ENCODE data around the gene ZBTB16.

The ZBTB16 gene

DNA sequence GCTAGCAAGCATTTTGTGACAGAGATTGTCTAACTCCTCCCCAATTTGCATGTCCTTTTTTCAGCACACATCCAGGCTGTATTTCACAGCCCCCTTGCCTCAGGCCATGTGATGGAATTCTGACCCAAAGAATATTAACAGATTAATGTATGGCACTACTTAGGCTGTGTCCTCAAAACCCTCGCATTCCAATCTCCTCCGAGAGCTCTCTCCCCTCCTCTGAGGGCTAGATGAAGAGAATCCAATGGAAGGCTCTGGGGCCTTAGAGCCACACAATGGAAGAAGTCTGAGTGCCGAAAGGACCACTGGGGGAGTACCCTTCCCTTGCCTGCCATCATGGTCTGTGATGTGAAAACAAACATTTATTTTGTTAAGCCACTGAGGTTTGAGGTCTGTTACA lies 223.0 kb downstream of the ZBTB16 start:
- no peak for DNase-seq (ENCODE audit: low spot score)

DNA sequence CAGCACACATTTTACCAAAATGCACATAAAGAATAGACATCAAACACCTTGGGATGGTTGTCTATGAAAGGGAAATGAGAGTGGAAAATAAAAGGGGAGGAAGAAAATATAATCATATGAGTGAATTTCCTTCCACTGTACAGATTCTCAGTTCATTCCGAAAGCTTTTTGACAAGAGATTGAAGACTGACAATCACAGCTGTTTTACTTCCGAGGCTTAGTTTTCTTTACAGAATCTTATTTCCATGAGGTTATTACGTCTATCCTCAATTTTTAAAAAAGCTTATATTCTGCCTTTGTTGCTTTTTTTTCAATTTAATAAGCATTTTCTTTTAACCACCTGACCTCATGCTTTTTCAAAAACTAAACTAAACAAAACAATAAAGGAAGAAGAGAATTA lies 223.9 kb downstream of the ZBTB16 start:
- no peak for DNase-seq (ENCODE audit: low spot score)

DNA sequence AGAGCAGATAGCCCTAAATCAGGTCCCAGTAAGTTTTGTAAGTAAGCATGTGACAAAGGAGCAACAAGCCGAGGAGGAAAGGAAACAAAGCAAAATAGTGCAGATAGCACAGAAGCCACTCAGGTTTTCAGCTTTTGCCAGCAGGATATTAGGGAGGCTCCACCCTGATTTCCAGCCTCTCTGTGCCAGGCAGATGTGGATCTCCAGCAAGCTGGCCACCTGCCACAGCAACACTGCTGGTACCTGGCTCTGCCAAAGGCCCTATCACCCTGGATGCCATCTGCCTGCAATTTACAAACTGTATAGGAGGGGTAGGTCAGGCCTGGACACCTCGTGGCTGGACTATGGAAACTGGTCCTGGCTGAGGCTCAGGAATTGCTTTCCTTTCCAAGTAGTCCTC lies 224.5 kb downstream of the ZBTB16 start:
- no peak for DNase-seq (ENCODE audit: low spot score)

DNA sequence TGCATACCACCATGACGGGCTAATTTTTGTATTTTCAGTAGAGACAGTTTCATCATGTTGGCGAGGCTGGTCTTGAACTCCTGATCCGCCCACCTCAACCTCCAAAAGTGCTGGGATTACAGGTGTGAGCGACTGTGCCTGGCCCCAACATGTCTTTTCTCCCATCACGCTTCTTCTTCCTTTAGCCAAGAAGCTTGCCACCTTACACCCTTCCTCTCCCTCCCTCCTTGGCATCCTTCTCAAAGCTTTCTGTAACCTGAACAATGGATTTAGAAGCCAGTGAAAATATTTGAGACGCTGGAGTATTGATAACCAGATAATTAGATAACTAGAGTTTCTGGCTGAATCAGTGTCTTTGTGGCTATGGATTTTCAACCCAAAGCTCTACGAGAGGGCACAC lies 225.4 kb downstream of the ZBTB16 start:
- no peak for DNase-seq (ENCODE audit: low spot score)

DNA sequence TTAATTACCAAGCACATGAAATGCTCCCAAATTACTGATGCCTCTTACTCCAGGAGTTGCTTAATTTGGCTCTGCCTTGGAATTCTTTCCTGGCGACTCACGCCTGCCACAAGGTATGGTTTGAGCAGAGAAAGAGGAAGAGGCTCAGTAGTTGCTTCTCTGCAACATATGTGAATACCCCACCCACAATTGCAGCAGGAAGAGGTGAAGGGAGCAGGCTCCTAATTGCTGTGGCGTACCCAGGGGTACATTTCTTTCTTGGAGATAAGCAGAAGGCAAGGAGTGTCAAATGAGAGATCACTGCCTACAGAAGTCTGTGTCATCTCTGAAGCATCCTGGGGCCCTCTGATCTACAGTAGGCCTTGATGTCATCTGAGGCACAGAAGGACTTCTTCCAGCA lies 226.1 kb downstream of the ZBTB16 start:
- DNase-seq (ENCODE audit: low spot score) = no peak

DNA sequence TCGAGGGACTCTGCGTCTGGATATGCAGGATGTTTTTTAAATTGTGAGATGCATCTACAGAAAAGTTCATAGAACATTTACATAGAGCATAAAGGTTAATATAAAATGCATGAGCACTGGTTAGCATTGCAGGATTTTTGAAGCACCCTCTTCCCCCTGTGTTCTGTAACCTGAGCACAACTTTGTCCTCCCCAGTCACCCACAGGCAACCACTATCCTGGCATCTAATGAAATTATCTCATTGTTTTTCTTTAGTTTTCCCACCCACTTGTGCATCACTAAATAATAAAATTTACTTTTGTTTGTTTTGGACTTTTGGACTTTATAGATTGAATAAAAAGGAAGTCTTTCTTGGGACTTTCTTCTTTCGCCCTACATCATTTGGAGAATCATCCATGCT lies 226.7 kb downstream of the ZBTB16 start:
- no peak for DNase-seq (ENCODE audit: low spot score)

DNA sequence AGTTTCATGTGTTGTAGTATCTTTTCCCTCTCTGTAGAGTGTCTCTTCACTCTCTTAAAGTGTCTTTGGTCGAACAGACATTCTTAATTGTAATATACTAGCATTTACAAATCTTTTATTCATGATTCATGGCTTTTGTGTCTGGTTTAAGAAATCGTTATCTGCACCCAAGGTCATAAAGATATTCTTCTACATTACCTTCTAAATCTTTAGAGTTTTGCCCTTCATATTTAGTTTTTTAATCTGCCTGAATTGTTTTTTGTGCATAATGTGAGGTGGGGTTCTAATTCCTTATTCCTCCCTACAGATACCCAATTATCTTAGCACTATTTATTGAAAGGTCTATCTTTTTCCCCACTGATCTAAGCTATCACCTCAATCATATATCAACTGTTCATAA lies 227.6 kb downstream of the ZBTB16 start:
- no peak for DNase-seq (ENCODE audit: low spot score)

DNA sequence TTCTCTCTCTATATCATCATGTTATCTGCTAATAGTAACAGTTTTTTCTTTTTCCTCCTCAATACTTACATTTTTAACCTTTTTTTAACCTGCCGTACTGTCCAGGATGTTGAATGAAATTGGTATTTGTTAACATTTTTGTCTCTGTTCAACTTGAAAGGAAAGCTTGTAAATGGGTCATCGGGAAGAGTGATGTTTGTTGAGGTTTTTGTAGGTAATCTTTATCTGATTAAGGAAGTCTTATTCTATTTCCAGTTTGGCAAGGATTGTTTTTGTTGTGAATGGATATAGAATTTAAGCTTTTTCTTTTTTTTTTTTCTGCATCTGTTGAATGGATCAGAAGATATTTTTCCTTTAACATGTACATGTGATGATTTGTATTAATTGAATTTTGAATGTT lies 228.6 kb downstream of the ZBTB16 start:
- DNase-seq (ENCODE audit: low spot score) = no peak

DNA sequence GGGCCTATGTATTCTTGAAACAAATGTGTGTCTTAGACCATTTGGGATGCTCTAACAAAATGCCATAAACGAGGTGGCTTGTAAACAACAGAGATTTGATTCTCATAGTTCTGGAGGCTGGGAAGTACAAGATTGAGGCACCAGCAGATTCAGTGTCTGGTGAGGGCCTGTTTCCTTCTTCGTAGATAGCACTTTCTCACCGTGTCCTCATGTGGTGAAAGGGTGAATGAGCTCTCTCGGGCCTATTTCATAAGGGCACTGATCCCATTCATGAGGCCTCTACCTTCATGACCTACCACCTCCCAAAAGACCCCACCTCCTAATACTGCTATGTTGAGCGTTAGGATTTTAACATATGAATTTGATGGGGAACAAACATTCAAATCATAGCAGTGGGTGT lies 230.3 kb downstream of the ZBTB16 start:
- DNase-seq (ENCODE audit: low spot score) = no peak

DNA sequence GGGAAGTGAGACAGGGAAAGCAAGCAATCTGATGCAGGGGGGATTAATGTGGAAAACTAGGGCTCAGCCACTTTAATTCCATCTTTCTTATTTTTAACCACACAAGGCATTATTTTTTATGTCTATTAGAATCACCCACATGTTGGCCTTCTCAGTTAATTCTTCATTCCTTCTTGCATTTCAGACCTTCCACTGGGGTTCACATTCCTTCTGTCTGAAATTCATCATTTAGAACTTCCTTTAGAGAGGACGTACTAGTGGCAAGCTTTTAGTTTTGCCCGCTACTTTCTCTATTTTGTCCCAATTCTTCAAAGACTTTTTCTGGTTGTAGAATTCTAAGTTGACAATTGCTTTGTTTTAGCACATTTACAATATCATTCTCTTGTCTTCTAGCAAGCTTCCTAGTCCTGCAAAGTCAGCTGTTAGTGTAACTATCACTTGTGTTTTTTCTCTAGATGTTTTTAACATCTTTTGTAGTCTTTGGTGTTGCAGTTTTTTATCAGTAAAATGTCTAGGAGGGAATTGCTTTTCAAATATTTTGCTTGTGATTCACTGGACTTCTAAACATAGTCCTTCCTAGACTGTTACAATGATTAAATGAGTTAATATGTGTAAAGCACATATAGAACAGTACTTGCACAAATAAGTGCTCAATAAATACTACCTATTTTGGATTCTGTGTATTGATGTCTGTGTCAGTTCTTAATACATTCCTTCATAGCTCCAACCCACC lies 231.2 kb downstream of the ZBTB16 start:
- no peak for DNase-seq (ENCODE audit: low spot score)

DNA sequence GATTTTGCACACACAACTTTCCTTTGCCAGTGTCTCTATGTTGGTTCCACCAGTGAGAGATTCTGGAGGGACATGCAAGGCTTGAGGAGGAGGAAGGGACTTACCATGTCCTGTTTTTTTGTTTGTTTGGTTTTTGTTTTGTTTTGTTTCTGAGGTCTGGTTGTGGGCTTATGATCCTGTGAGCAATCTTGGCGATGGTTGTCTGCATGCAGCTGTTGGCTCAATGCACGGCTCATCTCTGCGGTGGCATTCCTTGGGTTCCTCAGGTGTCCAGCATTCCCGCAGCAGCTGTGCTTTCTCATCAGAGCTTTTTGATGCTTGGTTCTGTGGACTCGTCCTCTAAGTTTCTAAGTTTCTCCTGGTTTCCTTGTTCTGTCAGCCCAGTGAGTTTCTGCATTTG lies 231.9 kb downstream of the ZBTB16 start:
- no peak for DNase-seq (ENCODE audit: low spot score)

DNA sequence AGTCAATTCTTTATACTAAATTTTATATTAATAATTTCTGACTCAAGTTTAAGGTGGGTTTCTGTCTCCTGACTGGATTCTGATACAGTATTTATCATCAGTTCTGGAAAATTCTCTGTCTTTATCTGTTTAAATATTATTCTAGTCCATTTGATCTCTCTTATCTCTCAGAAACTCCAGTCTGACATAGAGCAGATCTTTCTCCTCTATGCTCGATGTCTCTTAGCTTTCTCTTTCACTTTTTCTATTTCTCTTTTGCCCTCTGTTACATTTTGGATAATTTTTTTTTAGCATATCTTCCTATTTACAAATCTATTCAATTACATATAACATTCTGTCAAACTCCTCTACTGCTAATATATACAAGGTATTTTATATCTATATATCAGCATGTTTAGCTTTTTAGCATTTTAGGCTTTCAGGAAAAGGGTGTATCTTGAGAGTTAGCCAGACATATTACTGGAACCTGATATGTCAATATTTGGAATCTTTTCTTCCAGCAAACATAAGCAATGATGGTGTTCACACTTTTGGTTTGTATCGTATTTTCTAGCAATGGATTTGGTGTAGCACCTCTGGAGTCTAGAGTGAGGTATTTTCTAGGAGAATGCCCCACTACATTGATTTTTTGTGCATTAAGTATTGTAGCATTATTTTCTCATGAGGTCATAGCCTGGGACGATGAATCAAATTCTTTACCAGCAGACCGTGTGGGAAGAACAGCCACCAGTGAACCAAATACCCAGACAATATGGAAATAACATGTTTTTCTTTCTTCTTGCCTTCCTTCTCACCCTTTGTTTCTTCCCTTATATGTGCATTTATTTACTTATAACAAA lies 232.6 kb downstream of the ZBTB16 start:
- DNase-seq (ENCODE audit: low spot score) = no peak

DNA sequence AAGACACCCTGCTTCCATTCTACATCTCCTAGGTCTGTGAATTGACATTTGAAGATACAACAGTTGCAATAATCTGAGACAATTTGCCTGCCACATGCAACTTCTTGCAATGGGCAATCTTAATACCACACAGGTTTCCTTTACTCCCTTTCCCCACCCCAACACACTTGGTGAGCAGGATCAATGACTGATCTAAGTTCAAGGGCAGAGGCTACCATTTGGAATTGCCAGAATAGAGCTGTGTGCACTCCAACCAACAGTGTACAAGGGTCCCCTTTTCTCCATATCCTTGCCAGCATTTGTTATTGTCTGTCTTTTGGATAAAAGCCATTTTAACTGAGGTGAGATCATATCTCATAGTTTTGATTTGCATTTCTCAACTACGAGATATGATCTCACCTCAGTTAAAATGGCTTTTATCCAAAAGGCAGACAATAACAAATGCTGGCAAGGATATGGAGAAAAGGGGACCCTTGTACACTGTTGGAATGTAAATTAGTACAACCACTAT lies 233.7 kb downstream of the ZBTB16 start:
- DNase-seq (ENCODE audit: low spot score) = no peak

DNA sequence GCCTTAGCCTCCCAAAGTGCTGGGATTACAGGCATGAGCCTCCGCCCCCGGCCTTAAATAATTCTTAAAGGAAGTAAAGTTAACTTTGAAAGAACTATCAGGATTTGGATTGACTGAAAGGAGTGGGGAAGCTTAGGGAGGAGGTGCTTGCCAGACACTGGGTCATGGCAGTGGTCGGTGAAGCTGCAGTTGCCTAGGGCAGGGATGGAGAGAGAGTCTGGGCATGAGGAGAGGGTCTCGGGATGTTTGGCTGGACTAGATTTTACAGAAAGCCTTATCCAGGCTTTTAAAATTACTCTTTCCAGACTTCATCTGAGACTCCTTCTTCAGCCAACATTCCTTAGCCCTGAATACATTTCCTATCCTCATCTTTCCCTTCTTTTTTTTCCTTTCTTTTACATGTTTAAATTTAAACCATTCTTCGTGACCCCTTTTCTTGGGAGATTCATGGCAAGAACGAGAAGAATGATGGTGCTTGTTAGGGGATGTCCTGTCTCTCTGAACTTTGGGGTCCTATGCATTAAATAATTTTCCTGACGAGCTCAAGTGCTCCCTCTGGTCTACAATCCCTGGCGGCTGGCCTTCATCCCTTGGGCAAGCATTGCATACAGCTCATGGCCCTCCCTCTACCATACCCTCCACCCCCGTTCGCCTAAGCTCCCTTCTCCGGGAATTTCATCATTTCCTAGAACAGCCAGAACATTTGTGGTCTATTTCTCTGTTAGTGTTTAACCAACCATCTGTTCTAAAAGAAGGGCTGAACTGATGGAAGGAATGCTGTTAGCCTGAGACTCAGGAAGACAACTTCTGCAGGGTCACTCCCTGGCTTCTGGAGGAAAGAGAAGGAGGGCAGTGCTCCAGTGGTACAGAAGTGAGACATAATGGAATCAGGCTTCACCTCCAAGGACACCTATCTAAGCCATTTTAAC lies 236.4 kb downstream of the ZBTB16 start, which contains the start of gene NNMT:
Gene NNMT (plus strand): TSS at position 724 of the 929 bp plus-strand sequence. CDS start 158 bp downstream, at position 882.
- DNase-seq (ENCODE audit: low spot score) = no peak

DNA sequence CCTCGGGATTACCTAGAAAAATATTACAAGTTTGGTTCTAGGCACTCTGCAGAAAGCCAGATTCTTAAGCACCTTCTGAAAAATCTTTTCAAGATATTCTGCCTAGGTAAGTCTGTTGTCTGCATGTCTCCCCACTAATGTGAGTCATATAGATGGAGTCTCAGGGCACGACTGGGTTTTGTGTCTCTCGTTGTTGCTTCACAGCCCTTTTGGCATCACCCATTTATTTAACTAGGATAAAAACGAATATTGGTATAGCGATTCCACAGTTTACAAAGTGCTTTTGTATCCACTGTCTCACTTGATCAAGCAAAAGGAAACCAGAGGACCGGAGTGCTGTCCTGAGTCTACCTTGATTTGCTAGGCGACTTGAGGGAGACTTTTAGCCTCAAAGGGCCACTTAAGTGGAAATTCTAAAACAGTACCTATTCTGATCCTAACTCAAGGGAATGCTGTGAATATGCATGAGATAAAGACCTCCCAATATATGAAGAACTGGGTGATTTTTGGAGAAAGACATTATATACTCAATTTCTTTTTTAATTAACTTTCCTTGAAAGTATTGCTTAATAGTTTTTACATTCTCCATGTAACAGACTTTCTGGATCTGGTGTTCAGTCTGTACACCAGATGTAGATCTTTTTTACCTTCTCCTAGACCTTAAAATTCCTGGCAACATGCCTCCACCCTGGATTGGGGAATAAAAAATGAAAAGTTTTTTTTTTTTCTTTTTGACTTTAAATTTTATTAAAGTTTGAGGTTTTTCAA lies 237.3 kb downstream of the ZBTB16 start:
- DNase-seq (ENCODE audit: low spot score) = no peak

DNA sequence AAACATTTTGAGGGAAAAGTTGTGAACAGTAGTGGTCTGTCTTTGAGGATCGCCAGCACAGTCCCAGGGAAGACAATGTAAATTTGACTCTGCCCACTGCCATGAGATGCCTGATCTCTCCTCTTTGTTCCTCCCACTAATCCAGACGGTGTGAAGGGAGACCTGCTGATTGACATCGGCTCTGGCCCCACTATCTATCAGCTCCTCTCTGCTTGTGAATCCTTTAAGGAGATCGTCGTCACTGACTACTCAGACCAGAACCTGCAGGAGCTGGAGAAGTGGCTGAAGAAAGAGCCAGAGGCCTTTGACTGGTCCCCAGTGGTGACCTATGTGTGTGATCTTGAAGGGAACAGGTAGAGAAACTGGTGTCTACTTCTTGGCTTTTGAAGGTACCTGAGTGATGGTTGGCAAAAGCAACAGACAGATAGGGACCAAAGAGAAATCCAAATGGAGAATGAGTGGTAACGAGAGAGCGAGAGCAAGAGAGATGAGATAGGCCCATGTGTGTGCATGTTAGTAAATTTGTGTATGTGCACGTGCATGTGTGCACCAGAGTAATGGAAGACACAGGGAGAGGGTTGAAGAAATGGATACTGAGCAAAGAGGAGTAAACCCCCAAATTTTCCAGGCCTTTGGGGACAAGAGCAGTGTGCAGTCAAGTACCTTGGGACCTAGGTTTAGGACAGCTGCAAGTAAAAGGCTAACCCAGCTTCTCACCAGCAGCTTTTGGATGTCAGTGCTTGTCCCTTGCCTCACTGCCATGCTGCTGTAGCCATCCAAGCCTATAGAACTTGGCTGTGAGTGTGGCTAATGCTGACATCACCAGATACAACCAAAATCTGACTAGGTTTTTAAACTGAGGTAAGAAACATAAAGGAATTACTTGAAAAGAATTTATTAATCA lies 238.5 kb downstream of the ZBTB16 start:
- DNase-seq (ENCODE audit: low spot score) = no peak

DNA sequence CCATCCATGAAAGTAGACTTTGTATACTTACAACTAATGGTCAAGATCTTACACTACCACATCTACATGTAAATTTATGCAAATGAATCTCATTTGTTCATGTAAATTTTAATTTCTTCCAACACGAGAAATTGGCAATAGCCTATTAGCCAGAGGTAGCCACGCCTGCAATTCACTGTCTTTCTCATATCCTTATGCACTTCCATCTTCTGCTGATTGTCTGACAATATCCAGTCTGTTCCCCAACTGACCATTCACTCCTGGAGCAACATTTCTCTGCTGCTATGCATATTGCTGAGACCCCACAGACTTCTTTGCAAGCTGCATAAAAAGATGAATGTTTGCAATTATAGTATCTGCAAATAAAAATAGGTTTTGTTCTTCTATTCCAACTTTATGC lies 239.2 kb downstream of the ZBTB16 start:
- DNase-seq (ENCODE audit: low spot score) = no peak
